SK-N-SH (cell line): ENCODE results near the gene ARHGEF4.

Source experiments
- RFX5 ChIP-seq: IDR thresholded peaks from 2 replicates; pipeline ENCODE4 v1.6.1; 2012; ENCODE audit warnings: mild to moderate bottlenecking, improper control_type of control experiment, low read length
- TAF1 ChIP-seq: IDR thresholded peaks from 2 replicates; pipeline ENCODE4 v1.6.1; 2012; ENCODE audit warnings: low read depth, mild to moderate bottlenecking, low read length, moderate library complexity, borderline replicate concordance
- TF ChIP-seq, protein P1 (sequence below): fragments of 200-600 bp; sonication (generic); IDR thresholded peaks from 2 replicates; pipeline ENCODE4 v1.6.1; 2017; ENCODE audit warnings: antibody characterized with exemption, mild to moderate bottlenecking, moderate library complexity

DNA sequence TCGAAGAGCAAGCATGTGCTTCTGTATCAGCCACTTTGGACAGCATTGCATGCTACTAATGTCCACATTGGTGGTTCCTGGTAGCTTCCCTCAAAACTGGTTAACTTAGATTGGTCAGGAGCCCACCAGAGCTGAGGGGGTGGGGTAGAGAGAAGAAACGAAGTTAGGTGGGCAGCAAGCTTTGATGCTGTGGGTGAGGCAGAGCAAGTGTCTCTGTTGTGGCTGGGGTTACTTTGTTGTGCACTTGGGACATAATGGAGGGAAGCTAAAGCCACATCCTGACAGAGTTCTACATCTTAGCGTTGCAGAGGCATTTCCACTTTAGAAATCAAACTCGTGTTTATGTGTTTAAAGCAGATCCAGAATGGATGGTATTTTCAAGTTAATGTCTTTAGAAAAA lies 173.9 kb downstream of the ARHGEF4 start:
- TF ChIP-seq TAF1 (no peak), RFX5 (no peak)
- TF ChIP-seq, protein P1, sequence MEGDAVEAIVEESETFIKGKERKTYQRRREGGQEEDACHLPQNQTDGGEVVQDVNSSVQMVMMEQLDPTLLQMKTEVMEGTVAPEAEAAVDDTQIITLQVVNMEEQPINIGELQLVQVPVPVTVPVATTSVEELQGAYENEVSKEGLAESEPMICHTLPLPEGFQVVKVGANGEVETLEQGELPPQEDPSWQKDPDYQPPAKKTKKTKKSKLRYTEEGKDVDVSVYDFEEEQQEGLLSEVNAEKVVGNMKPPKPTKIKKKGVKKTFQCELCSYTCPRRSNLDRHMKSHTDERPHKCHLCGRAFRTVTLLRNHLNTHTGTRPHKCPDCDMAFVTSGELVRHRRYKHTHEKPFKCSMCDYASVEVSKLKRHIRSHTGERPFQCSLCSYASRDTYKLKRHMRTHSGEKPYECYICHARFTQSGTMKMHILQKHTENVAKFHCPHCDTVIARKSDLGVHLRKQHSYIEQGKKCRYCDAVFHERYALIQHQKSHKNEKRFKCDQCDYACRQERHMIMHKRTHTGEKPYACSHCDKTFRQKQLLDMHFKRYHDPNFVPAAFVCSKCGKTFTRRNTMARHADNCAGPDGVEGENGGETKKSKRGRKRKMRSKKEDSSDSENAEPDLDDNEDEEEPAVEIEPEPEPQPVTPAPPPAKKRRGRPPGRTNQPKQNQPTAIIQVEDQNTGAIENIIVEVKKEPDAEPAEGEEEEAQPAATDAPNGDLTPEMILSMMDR = no peak
